Liver (tissue), 3 donors: ENCODE measurements around the gene CACNA1I.

Source experiments
- FOXA1 ChIP-seq: IDR thresholded peaks from 2 replicates; pipeline ENCODE4 v1.6.1; 2016; ENCODE audit warnings: antibody characterized with exemption
- FOXA2 ChIP-seq: IDR thresholded peaks from 2 replicates; pipeline ENCODE4 v1.6.1; 2016; ENCODE audit warnings: antibody characterized with exemption
- JUND ChIP-seq, 2 donors: IDR thresholded peaks; 2 replicates each; pipeline ENCODE4 v1.6.1; 2016; ENCODE audit warnings: antibody characterized with exemption in 2 of 2
- MAX ChIP-seq: IDR thresholded peaks from 2 replicates; pipeline ENCODE4 v1.6.1; 2016; ENCODE audit warnings: antibody characterized with exemption
- NR2F2 ChIP-seq: IDR thresholded peaks from 2 replicates; pipeline ENCODE4 v1.6.1; 2016; ENCODE audit warnings: antibody characterized with exemption
- REST ChIP-seq: IDR thresholded peaks from 2 replicates; pipeline ENCODE4 v1.6.1; 2016; ENCODE audit warnings: antibody characterized with exemption, mild to moderate bottlenecking
- TAF1 ChIP-seq: conservative IDR thresholded peaks from 2 replicates; pipeline ENCODE4 v1.6.1; 2016; ENCODE audit warnings: antibody characterized with exemption, mild to moderate bottlenecking
- TF ChIP-seq, protein P1 (sequence below): fragments of 150-350 bp; IDR thresholded peaks from 2 replicates; pipeline ENCODE4 v1.5.1; 2017; ENCODE audit warnings: improper control_type of control experiment, low read depth, low read length; ENCODE audit not compliant: missing input control
- donor health status: healthy.
- donor health status: healthy.

- TF ChIP-seq, protein P1, sequence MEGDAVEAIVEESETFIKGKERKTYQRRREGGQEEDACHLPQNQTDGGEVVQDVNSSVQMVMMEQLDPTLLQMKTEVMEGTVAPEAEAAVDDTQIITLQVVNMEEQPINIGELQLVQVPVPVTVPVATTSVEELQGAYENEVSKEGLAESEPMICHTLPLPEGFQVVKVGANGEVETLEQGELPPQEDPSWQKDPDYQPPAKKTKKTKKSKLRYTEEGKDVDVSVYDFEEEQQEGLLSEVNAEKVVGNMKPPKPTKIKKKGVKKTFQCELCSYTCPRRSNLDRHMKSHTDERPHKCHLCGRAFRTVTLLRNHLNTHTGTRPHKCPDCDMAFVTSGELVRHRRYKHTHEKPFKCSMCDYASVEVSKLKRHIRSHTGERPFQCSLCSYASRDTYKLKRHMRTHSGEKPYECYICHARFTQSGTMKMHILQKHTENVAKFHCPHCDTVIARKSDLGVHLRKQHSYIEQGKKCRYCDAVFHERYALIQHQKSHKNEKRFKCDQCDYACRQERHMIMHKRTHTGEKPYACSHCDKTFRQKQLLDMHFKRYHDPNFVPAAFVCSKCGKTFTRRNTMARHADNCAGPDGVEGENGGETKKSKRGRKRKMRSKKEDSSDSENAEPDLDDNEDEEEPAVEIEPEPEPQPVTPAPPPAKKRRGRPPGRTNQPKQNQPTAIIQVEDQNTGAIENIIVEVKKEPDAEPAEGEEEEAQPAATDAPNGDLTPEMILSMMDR = no peak
- TF ChIP-seq MAX (no peak), NR2F2 (no peak), FOXA2 (no peak), REST (no peak), JUND (IDR thresholded peaks at IDR 0.05) (no peak), FOXA1 (no peak), TAF1 (no peak)
Observed at GRCh38 chr22:39678862-39679490, 108.4 kb downstream of the CACNA1I start.
